ENCODE results near the gene JMJD8. TPM values are rescaled to one million over a fixed set of nuclear protein-coding genes. Genes with fewer than 3 reads are reported as not detected.

Gene JMJD8
- total and polyA plus RNA-seq, 10 donors, result 24.9 to 58.7 (median 35.9) TPM

- WGBS, 5 donors, result 93 to 95% (median 95%) methylated on average over 12 of the region's 12 CpGs
- no peak overlapping the region for H3K4me3 ChIP-seq
- no peak overlapping the region for H3K27ac ChIP-seq
- peaks cover 0 to 84% (median 58%) of the 10 kb centered on the region in 6 donors for H3K36me3 ChIP-seq
- no peak for TF ChIP-seq POLR2AphosphoS5 (IDR thresholded peaks at IDR 0.05)
- TF ChIP-seq, protein P1, sequence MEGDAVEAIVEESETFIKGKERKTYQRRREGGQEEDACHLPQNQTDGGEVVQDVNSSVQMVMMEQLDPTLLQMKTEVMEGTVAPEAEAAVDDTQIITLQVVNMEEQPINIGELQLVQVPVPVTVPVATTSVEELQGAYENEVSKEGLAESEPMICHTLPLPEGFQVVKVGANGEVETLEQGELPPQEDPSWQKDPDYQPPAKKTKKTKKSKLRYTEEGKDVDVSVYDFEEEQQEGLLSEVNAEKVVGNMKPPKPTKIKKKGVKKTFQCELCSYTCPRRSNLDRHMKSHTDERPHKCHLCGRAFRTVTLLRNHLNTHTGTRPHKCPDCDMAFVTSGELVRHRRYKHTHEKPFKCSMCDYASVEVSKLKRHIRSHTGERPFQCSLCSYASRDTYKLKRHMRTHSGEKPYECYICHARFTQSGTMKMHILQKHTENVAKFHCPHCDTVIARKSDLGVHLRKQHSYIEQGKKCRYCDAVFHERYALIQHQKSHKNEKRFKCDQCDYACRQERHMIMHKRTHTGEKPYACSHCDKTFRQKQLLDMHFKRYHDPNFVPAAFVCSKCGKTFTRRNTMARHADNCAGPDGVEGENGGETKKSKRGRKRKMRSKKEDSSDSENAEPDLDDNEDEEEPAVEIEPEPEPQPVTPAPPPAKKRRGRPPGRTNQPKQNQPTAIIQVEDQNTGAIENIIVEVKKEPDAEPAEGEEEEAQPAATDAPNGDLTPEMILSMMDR (IDR thresholded peaks at IDR 0.05 in 8 of 11, conservative IDR thresholded peaks at IDR 0.05 in 3 of 11), result no peak
- no peak for TF ChIP-seq POLR2A (IDR thresholded peaks at IDR 0.05)
- peaks cover 0 to 31% (median 19%) of the 10 kb centered on the region in 6 donors for H3K4me1 ChIP-seq
- H3K9me3 ChIP-seq, result no peaks in the 10 kb centered on the region
- H3K27me3 ChIP-seq (replicated peaks in 1 of 7), result peaks cover 0 to 21% (median 8%) of the 10 kb centered on the region in 7 donors
- intact Hi-C loops (cut with DNase I; ENCODE audit: low total_unique reads), result no loop called here
- no peak for DNase-seq
Observed at GRCh38 chr16:732332-732731, 48.2 kb upstream of the JMJD8 start.

DNA sequence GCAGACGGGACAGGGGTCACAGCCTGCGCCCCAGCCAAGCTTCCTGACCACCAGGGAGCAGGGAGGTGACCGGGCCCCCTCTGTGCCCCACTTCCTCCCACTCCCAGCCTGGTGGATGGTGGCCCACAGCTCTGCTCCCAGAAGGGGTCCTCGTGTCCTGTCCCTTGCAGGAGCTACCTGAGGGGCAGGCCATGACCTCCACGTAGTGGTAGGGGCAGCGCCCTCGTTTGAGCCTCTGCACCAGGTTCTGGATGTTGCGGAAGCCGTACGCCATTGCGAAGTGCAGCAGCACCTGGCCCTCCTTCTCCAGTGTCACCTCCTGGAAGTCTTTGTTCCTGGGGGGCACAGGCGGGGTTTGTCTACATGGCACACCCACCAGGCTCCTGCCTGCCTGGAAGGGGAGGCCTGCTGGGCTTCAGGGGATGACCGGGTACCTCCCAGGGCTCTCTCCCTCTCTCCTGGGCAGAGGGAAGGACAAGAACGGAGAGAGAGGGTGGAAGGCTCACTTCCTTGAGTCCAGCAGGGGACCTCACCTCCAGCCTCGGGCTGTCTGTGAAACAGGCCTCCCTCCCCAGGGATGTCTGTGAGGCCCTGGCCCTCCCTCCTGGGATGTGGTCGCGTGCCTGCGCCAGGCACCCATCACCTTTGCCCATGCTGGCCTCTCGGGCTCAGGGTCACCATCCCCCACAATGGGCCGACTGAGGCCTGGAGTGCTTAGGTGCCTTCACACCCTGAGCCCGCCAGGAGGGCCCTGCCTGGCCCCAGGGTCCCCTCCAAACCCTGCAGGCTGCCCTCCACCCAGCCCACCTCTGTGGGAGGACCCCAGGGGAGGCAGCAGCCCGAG is 46.8 kb upstream of the JMJD8 start:
- peaks cover 5 to 34% (median 31%) of the 10 kb centered on the region in 6 donors for H3K4me1 ChIP-seq
- intact Hi-C loops (cut with DNase I; ENCODE audit: low total_unique reads), result no loop called here
- H3K9me3 ChIP-seq, result no peaks in the 10 kb centered on the region
- H3K36me3 ChIP-seq, result peaks cover 0 to 69% (median 43%) of the 10 kb centered on the region in 6 donors
- peaks cover 0 to 35% (median 18%) of the 10 kb centered on the region in 7 donors for H3K27me3 ChIP-seq (replicated peaks in 1 of 7)
- H3K27ac ChIP-seq, result no peak overlapping the region
- no peak overlapping the region for H3K4me3 ChIP-seq
- peak; percentile 72 for DNase-seq
- TF ChIP-seq, protein P1 (IDR thresholded peaks at IDR 0.05 in 8 of 11, conservative IDR thresholded peaks at IDR 0.05 in 3 of 11), result no peak
- TF ChIP-seq POLR2AphosphoS5 (IDR thresholded peaks at IDR 0.05) (peak in 2 of 3 donors; percentile 1 to 2), POLR2A (IDR thresholded peaks at IDR 0.05) (no peak)
- 84 to 93% (median 89%) methylated on average over 17 to 22 of the region's 22 CpGs for WGBS, 5 donors

GRCh38 chr16:729768-730665 is 45.9 kb upstream of the JMJD8 start:
- Histone ChIP-seq H3K9me3 (no peaks in the 10 kb centered on the region), H3K27me3 (replicated peaks in 1 of 7) (peaks cover 0 to 42% (median 18%) of the 10 kb centered on the region in 7 donors), H3K36me3 (peaks cover 0 to 61% (median 34%) of the 10 kb centered on the region in 6 donors), H3K4me3 (no peak overlapping the region), H3K4me1 (peaks cover 5 to 39% (median 33%) of the 10 kb centered on the region in 6 donors), H3K27ac (no peak overlapping the region)
- peak in 2 of 3 donors; percentile 26 to 65 for TF ChIP-seq POLR2AphosphoS5 (IDR thresholded peaks at IDR 0.05)
- TF ChIP-seq, protein P1 (IDR thresholded peaks at IDR 0.05 in 8 of 11, conservative IDR thresholded peaks at IDR 0.05 in 3 of 11), result no peak
- DNase-seq, result peak; percentile 79
- WGBS, 5 donors, result 91 to 96% (median 92%) methylated on average over 28 to 37 of the region's 37 CpGs
- intact Hi-C loops (cut with DNase I; ENCODE audit: low total_unique reads), result no loop called here

All from spleen (tissue), 11 donors.